H1 (cell line): ENCODE results near the gene NFIA. TPM values are rescaled to one million over a fixed set of nuclear protein-coding genes. Genes with fewer than 3 reads are reported as not detected.

Experiments used
- CBX8 ChIP-seq: fragments of 300-800, 300-1000 bp; sonication (generic); IDR thresholded peaks from 2 replicates; pipeline ENCODE4 v1.7.1; 2016; ENCODE audit warnings: low read depth, low read length, borderline replicate concordance
- EP300 ChIP-seq, 2 experiments: IDR thresholded peaks; 1 replicate in 1 of 2; 2 replicates in 1 of 2; pipeline ENCODE4 v1.6.1; 2011 to 2012; ENCODE audit warnings: low read depth in 2 of 2, low read length in 2 of 2, mild to moderate bottlenecking in 2 of 2, borderline replicate concordance in 1 of 2, inconsistent platforms in 1 of 2, moderate library complexity in 1 of 2
- RBBP5 ChIP-seq: IDR thresholded peaks from 2 replicates; pipeline ENCODE4 v1.7.1; 2012; ENCODE audit warnings: low read depth, mild to moderate bottlenecking, inconsistent platforms, low read length, moderate library complexity, borderline replicate concordance
- TAF1 ChIP-seq: IDR thresholded peaks from 2 replicates; pipeline ENCODE4 v1.6.1; 2011; ENCODE audit warnings: mild to moderate bottlenecking, low read depth, low read length
- TCF12 ChIP-seq: IDR thresholded peaks from 2 replicates; pipeline ENCODE4 v1.6.1; 2011; ENCODE audit warnings: low read depth, mild to moderate bottlenecking, low read length
- polyA plus RNA-seq, 7 experiments: library from polyadenylated mRNA; depleted of rRNA in 3 of 7; stranded (reverse) in 5 of 7; unstranded in 2 of 7; fragments of >200 nt in 5 of 7; fragments of 200-250 nt in 2 of 7; gene quantifications; 1 replicate in 5 of 7; 2 replicates in 1 of 7; 4 replicates in 1 of 7; pipeline versions ENCODE4 v1.2.1 to v1.2.3, GENCODE V29; 2011 to 2013; ENCODE audit warnings: missing spikeins in 2 of 7, mixed read lengths in 2 of 7
- total RNA-seq: library from RNA; stranded (reverse); fragmentation: NEBNext Ultra II Directional; extraction: Animal tissue kit (Norgen Biotek cat#: 25700); gene quantifications from 2 replicates; pipeline ENCODE4 v1.2.1, GENCODE V29; 2021

NFIA gene
- total and polyA plus RNA-seq, 2 of the 8 experiments (the other 6 are each of a cell fraction or from before 2014, with no cell fraction given), result 1.8 to 2.3 TPM

- TF ChIP-seq TAF1, result no peak
- no peak for TF ChIP-seq EP300 (IDR thresholded peaks at IDR 0.05; ENCODE audit: borderline replicate concordance in 1 of 2, low read depth in 2 of 2, low read length in 2 of 2)
- TF ChIP-seq TCF12, result no peak
- no peak for TF ChIP-seq RBBP5
- no peak for TF ChIP-seq CBX8
These were observed 88.2 kb downstream of the NFIA start (continued) for GRCh38 chr1:61170328-61171238.
